ENCODE data around the gene SOWAHA. TPM values are rescaled to one million over a fixed set of nuclear protein-coding genes. Genes with fewer than 3 reads are reported as not detected.

Gene SOWAHA
- polyA plus RNA-seq, 1 donor from 2014 or later, result 23.4 TPM

DNA sequence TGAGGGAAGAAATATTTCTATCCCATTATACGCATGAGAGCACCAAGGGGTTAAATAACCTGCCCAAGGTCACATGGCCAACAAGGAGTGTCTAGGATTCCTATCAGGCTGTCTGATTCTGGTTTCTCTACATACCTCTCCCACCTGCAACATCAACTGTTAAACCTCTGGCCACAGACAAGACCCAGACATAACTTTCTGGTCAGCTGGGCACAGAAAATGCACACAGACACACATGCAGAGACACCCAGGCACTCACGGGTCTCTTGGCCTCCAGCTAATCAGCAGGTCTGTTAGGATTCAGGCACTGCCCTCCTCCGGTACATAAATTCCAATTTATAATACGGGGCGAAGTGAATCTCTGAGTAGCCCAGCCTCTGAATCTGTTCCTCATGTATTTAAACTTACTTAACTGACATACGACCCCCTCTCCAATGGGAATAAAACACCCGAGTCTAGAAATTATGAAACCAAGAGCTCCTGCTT, 37.6 kb upstream of the SOWAHA start:
- Histone ChIP-seq H3K79me2 (replicated peaks; ENCODE audit: insufficient read depth, low read length) (peaks cover 21% of the 10 kb centered on the region), H3K4me3 (ENCODE audit: low read length) (peak overlapping the region; percentile 83), H3K4me2 (ENCODE audit: low read length) (peak overlapping the region; percentile 52), H3K9ac (ENCODE audit: low read length) (peak overlapping the region; percentile 72), H3K27me3 (ENCODE audit: insufficient read depth, low read depth, low read length) (peaks cover 8% of the 10 kb centered on the region), H3K36me3 (ENCODE audit: insufficient read depth, low read length) (no peaks in the 10 kb centered on the region), H4K20me1 (ENCODE audit: insufficient read depth) (no peaks in the 10 kb centered on the region), H3K9me2 (ENCODE audit: insufficient read depth, low read length) (no peaks in the 10 kb centered on the region), H3K9me3 (ENCODE audit: low read length) (no peaks in the 10 kb centered on the region), H3K27ac (ENCODE audit: low read length) (no peak overlapping the region), H3F3A (ENCODE audit: insufficient read depth, low read length, poor library complexity, severe bottlenecking) (no peaks in the 10 kb centered on the region), H2AFZ (ENCODE audit: low read depth, low read length) (no peak overlapping the region)
- TF ChIP-seq SMC3 (conservative IDR thresholded peaks at IDR 0.05; ENCODE audit: poor library complexity) (no peak), TAF1 (IDR thresholded peaks at IDR 0.05; ENCODE audit: low read depth) (no peak), CTCF (IDR thresholded peaks at IDR 0.05; ENCODE audit: poor library complexity, severe bottlenecking) (no peak), EP300 (conservative IDR thresholded peaks at IDR 0.05; ENCODE audit: poor library complexity, severe bottlenecking) (no peak), MXI1 (conservative IDR thresholded peaks at IDR 0.05; ENCODE audit: poor library complexity, severe bottlenecking) (no peak), RAD21 (conservative IDR thresholded peaks at IDR 0.05) (no peak), EZH2 (IDR thresholded peaks at IDR 0.05; ENCODE audit: borderline replicate concordance, insufficient read depth, low read length, poor library complexity, severe bottlenecking) (no peak), REST (IDR thresholded peaks at IDR 0.05; ENCODE audit: borderline replicate concordance) (no peak), POLR2AphosphoS5 (IDR thresholded peaks at IDR 0.05) (no peak)

DNA sequence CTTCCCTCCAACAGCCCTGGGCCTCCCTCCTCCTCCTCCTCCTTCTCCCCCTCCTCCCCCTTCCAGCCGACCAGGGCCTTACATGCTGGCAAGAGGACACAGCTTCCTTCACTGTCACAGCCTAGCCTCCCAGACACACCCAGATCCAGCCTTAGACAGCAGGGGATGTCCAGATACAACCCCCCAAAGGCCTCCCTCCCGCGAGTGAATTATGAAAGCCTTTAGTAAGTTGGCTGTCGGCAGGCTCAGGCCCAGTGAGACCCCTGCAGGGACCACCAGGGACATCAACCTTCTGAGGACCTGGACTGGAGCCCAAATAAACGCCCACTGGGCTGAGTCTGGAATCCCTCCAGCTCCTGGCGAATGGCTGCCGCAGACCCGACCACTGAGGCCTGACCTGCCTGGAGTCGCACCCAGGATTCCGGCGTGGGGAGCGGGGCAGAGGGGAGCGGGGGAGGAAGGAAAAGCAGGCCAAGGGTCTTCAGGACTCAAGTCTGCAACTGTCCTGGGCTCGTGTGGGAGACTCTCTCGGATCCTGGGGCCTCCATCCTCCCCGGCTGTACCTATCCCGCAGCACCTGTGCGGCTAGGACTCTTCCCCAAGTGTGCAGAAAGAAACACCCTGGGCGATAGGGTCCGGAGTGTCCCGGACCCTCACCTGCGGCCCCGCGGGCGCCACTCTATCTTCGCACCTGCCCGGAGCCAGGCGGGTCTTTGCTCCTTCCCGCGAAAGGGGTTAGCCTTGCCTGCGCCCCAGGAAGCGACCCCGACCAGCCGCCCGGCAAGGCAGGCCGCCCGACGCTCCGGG, 36.8 kb upstream of the SOWAHA start:
- peak overlapping the region; percentile 72 for H3K9ac ChIP-seq (ENCODE audit: low read length)

More for the DNA sequence above, 36.8 kb upstream of the SOWAHA start:
- peaks cover 21% of the 10 kb centered on the region for H3K79me2 ChIP-seq (replicated peaks; ENCODE audit: insufficient read depth, low read length)
- no peaks in the 10 kb centered on the region for H3K36me3 ChIP-seq (ENCODE audit: insufficient read depth, low read length)
- H2AFZ ChIP-seq (ENCODE audit: low read depth, low read length), result no peak overlapping the region
- no peaks in the 10 kb centered on the region for H3F3A ChIP-seq (ENCODE audit: insufficient read depth, low read length, poor library complexity, severe bottlenecking)
- TF ChIP-seq CTCF (IDR thresholded peaks at IDR 0.05; ENCODE audit: poor library complexity, severe bottlenecking) (no peak), EP300 (conservative IDR thresholded peaks at IDR 0.05; ENCODE audit: poor library complexity, severe bottlenecking) (no peak), REST (IDR thresholded peaks at IDR 0.05; ENCODE audit: borderline replicate concordance) (no peak), SMC3 (conservative IDR thresholded peaks at IDR 0.05; ENCODE audit: poor library complexity) (no peak), EZH2 (IDR thresholded peaks at IDR 0.05; ENCODE audit: borderline replicate concordance, insufficient read depth, low read length, poor library complexity, severe bottlenecking) (no peak), MXI1 (conservative IDR thresholded peaks at IDR 0.05; ENCODE audit: poor library complexity, severe bottlenecking) (no peak), POLR2AphosphoS5 (IDR thresholded peaks at IDR 0.05) (no peak), TAF1 (IDR thresholded peaks at IDR 0.05; ENCODE audit: low read depth) (no peak), RAD21 (conservative IDR thresholded peaks at IDR 0.05) (no peak)
- peak overlapping the region; percentile 52 for H3K4me2 ChIP-seq (ENCODE audit: low read length)
- H3K4me3 ChIP-seq (ENCODE audit: low read length), result peak overlapping the region; percentile 83
- no peaks in the 10 kb centered on the region for H4K20me1 ChIP-seq (ENCODE audit: insufficient read depth)
- no peaks in the 10 kb centered on the region for H3K9me3 ChIP-seq (ENCODE audit: low read length)
- H3K27me3 ChIP-seq (ENCODE audit: insufficient read depth, low read depth, low read length), result peaks cover 8% of the 10 kb centered on the region
- no peak overlapping the region for H3K27ac ChIP-seq (ENCODE audit: low read length)
- H3K9me2 ChIP-seq (ENCODE audit: insufficient read depth, low read length), result no peaks in the 10 kb centered on the region

Measured in neural cell (in vitro differentiated cells).